Measurements from ENCODE around the gene MYH14. TPM values are rescaled to one million over a fixed set of nuclear protein-coding genes. Genes with fewer than 3 reads are reported as not detected.

Gene MYH14
- total and polyA plus RNA-seq, 2 of the 13 experiments (the other 11 are each of a cell fraction or from before 2014, with no cell fraction given): 5.5 to 5.8 TPM

GRCh38 chr19:50330365-50331078 lies 127.1 kb downstream of the MYH14 start (continued):
- no peak for TF ChIP-seq ZNF646 (CRISPR knock-in tag; IDR thresholded peaks at IDR 0.05)
- TF ChIP-seq EZH2 (conservative IDR thresholded peaks at IDR 0.05; ENCODE audit: low read depth, low read length): no peak
- no peak for TF ChIP-seq ZNF530 (CRISPR knock-in tag; IDR thresholded peaks at IDR 0.05; ENCODE audit: low read depth)
- TF ChIP-seq MTA3 (CRISPR knock-in tag; IDR thresholded peaks at IDR 0.05): no peak
- TF ChIP-seq SIX1 (CRISPR knock-in tag; IDR thresholded peaks at IDR 0.05; ENCODE audit: borderline replicate concordance): no peak
- TF ChIP-seq ARID2 (CRISPR knock-in tag; IDR thresholded peaks at IDR 0.05; ENCODE audit: borderline replicate concordance): 0 out of 2 replicates have a peak, but pooled peaks have one; percentile 34
- no peak for TF ChIP-seq ZFP36L2 (CRISPR knock-in tag; IDR thresholded peaks at IDR 0.05)
- TF ChIP-seq CBX2 (IDR thresholded peaks at IDR 0.05; ENCODE audit: low read depth, low read length): no peak
- no peak for TF ChIP-seq CBX2 (CRISPR knock-in tag; IDR thresholded peaks at IDR 0.05; ENCODE audit: low read depth)
- TF ChIP-seq GTF2F1 (IDR thresholded peaks at IDR 0.05; ENCODE audit: low read length): no peak
- TF ChIP-seq ZNF501 (CRISPR knock-in tag; IDR thresholded peaks at IDR 0.05): peak; percentile 54; the same call in 1 of the 2 replicates
- TF ChIP-seq ZNF687 (CRISPR knock-in tag; IDR thresholded peaks at IDR 0.05): peak; percentile 36
- peak; percentile 36; the same call in 1 of the 2 replicates for TF ChIP-seq SP5 (CRISPR knock-in tag; IDR thresholded peaks at IDR 0.05; ENCODE audit: borderline replicate concordance, low read depth)
- TF ChIP-seq, protein P1, sequence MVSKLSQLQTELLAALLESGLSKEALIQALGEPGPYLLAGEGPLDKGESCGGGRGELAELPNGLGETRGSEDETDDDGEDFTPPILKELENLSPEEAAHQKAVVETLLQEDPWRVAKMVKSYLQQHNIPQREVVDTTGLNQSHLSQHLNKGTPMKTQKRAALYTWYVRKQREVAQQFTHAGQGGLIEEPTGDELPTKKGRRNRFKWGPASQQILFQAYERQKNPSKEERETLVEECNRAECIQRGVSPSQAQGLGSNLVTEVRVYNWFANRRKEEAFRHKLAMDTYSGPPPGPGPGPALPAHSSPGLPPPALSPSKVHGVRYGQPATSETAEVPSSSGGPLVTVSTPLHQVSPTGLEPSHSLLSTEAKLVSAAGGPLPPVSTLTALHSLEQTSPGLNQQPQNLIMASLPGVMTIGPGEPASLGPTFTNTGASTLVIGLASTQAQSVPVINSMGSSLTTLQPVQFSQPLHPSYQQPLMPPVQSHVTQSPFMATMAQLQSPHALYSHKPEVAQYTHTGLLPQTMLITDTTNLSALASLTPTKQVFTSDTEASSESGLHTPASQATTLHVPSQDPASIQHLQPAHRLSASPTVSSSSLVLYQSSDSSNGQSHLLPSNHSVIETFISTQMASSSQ (IDR thresholded peaks at IDR 0.05; ENCODE audit: low read depth): no peak
- TF ChIP-seq, protein P1 (CRISPR knock-in tag; IDR thresholded peaks at IDR 0.05; ENCODE audit: borderline replicate concordance): no peak
